ENCODE data around the gene EML6. TPM values are rescaled to one million over a fixed set of nuclear protein-coding genes. Genes with fewer than 3 reads are reported as not detected.
A peak's percentile ranks its signal among the peaks of the same experiment; 100 is the strongest.

Gene EML6
- polyA plus RNA-seq, 4 donors = 0.54 to 6.3 (median 1.1) TPM

DNA sequence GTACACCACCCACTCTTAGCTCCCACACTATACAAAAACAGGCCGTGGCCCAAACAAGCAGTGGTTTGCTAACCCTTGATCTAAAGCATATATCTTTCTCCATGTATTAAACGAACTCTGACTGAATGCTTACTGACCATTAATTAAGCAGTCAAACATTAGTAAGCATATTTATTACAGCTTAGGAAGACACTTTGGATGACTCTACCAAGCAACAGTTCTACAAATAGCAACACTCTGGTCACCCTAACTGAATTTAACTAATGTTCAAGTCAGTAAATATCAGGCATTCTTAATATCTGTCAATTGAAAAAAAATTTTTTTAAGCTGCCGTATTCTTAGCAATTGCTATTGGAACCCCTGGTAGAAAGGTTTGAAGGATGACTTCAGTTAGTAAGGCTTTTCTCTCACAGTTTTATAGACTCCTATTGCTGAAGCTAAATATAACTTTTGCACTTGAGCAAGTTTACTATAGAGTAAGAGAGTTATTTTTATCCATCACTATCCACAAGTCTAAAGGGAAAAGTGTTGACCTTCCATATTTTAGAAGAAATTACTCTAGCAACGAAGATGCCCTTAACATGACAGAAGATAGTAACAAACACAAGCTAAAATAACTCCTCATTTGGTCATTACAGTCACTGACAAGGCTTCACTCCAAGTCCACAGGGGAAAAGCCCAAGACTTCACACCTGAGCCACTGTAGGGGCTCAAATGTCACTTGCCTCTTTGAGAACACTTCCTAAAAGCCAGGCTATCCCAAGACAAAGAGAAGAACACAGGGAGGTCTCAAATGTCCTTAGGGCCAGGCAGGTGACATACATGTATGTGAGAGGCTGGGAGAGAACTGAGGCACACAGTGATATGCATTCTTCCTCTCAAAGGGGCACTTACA is 252.4 kb downstream of the EML6 start:
- no peak for DNase-seq
- Histone ChIP-seq H3K36me3 (ENCODE audit: control insufficient read depth in 3 of 3, insufficient read depth in 2 of 3, low read depth in 1 of 3, low read length in 3 of 3) (peaks cover 0 to 17% (median 3%) of the 10 kb centered on the region in 3 donors), H3K9me3 (ENCODE audit: control insufficient read depth in 2 of 2, insufficient read depth in 1 of 2, low read depth in 1 of 2, low read length in 1 of 2) (no peaks in the 10 kb centered on the region), H3K27me3 (ENCODE audit: control insufficient read depth in 3 of 3, insufficient read depth in 3 of 3, low read length in 3 of 3) (no peaks in the 10 kb centered on the region), H3K27ac (ENCODE audit: low read depth in 1 of 3, low read length in 2 of 3) (no peak overlapping the region), H3K4me1 (ENCODE audit: control insufficient read depth in 3 of 3, insufficient read depth in 2 of 3, low read depth in 1 of 3, low read length in 2 of 3) (peaks cover 3 to 13% (median 11%) of the 10 kb centered on the region in 3 donors), H3K4me3 (ENCODE audit: low read depth in 1 of 3, low read length in 3 of 3) (no peak overlapping the region)
- WGBS, 3 donors = 75 to 91% (median 84%) methylated on average over 4 of the region's 4 CpGs
- no peak for FAIRE-seq

DNA sequence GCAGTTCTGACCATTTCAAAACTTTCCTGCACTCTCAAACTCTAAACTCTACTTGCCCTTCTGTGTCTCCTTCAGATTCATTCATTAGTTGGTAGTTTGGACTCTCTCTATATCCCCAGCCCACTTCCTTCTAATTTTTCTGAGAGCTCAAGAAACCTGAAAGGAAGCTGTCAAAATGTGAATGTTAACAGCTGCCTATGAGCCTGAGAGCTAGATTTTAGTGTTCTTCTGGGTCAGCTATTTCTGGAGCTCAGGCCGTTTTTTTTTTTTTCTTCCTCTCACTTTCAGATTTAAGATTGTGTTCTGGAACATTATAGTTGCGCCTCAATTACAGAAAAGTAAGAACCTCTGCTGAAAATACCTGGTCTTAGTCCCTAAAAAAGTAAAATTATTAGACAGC is 253.7 kb downstream of the EML6 start:
- Histone ChIP-seq H3K4me3 (ENCODE audit: low read depth in 1 of 3, low read length in 3 of 3) (no peak overlapping the region), H3K27me3 (ENCODE audit: control insufficient read depth in 3 of 3, insufficient read depth in 3 of 3, low read length in 3 of 3) (no peaks in the 10 kb centered on the region), H3K27ac (ENCODE audit: low read depth in 1 of 3, low read length in 2 of 3) (peak overlapping the region in 2 of 3 donors; percentile 3 to 20), H3K4me1 (ENCODE audit: control insufficient read depth in 3 of 3, insufficient read depth in 2 of 3, low read depth in 1 of 3, low read length in 2 of 3) (peaks cover 3 to 13% (median 11%) of the 10 kb centered on the region in 3 donors), H3K36me3 (ENCODE audit: control insufficient read depth in 3 of 3, insufficient read depth in 2 of 3, low read depth in 1 of 3, low read length in 3 of 3) (peaks cover 0 to 19% (median 3%) of the 10 kb centered on the region in 3 donors), H3K9me3 (ENCODE audit: control insufficient read depth in 2 of 2, insufficient read depth in 1 of 2, low read depth in 1 of 2, low read length in 1 of 2) (no peaks in the 10 kb centered on the region)
- peak; percentile 27 to 29 for DNase-seq
- no peak for FAIRE-seq
- 42 to 56% (median 46%) methylated on average over 2 of the region's 2 CpGs for WGBS, 3 donors

DNA sequence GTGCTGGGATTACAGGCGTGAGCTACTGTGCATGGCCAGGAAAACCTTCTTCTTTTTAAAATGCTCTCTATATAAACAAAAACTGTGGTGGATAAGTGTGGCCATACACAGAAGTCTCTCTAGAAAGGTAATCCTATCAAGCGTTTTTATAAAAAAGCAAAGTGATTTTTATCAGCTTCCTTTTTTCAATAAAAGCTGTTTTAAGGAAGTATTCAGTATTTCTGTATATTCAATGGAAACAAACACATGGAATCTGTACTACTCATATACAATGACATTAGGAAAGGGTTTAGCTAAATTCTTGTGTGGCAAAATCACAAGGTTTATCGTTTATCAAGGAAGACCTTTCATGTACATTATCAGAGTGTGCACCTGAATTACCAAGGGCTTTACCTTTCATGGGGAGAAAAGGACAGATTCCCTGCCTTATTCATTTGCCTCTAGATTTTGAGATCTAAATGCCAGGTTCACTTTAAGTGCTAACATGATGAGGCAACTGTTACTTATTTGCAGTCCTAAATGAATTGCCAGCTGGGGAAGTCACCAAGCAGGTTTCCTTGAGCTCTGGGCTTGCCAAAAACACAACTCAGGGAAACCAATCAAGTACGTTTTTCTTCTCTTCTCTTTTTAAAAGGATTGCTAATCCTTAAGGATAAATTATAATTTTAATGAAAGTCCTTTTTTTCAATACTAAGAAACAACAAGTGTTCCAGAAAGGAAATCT is 256.0 kb downstream of the EML6 start:
- Histone ChIP-seq H3K9me3 (ENCODE audit: control insufficient read depth in 2 of 2, insufficient read depth in 1 of 2, low read depth in 1 of 2, low read length in 1 of 2) (no peaks in the 10 kb centered on the region), H3K36me3 (ENCODE audit: control insufficient read depth in 3 of 3, insufficient read depth in 2 of 3, low read depth in 1 of 3, low read length in 3 of 3) (peaks cover 0 to 15% (median 5%) of the 10 kb centered on the region in 3 donors), H3K27ac (ENCODE audit: low read depth in 1 of 3, low read length in 2 of 3) (no peak overlapping the region), H3K4me1 (ENCODE audit: control insufficient read depth in 3 of 3, insufficient read depth in 2 of 3, low read depth in 1 of 3, low read length in 2 of 3) (peaks cover 3 to 13% (median 11%) of the 10 kb centered on the region in 3 donors), H3K27me3 (ENCODE audit: control insufficient read depth in 3 of 3, insufficient read depth in 3 of 3, low read length in 3 of 3) (no peaks in the 10 kb centered on the region), H3K4me3 (ENCODE audit: low read depth in 1 of 3, low read length in 3 of 3) (no peak overlapping the region)
- WGBS, 3 donors = 57 to 62% (median 57%) methylated on average over 4 of the region's 4 CpGs
- DNase-seq (peak; percentile 33), FAIRE-seq (no peak)

DNA sequence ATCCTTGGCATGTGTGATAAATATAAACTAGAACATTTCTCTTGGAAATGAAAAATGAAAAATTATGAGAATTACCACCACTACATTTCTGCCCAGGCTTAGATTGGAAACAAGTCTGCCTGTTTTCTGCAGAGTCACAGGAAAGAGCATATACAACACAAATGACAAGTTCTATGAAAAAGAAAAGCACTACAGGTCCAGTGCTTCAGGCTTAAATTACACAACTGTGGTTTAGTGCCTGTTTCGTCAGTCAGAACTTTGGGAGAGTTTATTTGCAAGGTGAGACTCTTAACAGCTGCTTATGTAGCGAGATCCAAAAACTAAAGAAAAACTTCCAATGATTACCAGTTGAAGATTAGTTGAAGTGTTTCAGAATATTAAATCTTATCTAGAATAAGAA is 257.9 kb downstream of the EML6 start:
- 87 to 92% (median 88%) methylated on average over 2 of the region's 2 CpGs for WGBS, 3 donors
- H3K27me3 ChIP-seq (ENCODE audit: control insufficient read depth in 3 of 3, insufficient read depth in 3 of 3, low read length in 3 of 3) = no peaks in the 10 kb centered on the region
- H3K4me3 ChIP-seq (ENCODE audit: low read depth in 1 of 3, low read length in 3 of 3) = no peak overlapping the region
- H3K9me3 ChIP-seq (ENCODE audit: control insufficient read depth in 2 of 2, insufficient read depth in 1 of 2, low read depth in 1 of 2, low read length in 1 of 2) = no peaks in the 10 kb centered on the region
- H3K36me3 ChIP-seq (ENCODE audit: control insufficient read depth in 3 of 3, insufficient read depth in 2 of 3, low read depth in 1 of 3, low read length in 3 of 3) = peaks cover 0 to 18% (median 7%) of the 10 kb centered on the region in 3 donors
- DNase-seq (no peak), FAIRE-seq (no peak)
- H3K27ac ChIP-seq (ENCODE audit: low read depth in 1 of 3, low read length in 2 of 3) = no peak overlapping the region
- H3K4me1 ChIP-seq (ENCODE audit: control insufficient read depth in 3 of 3, insufficient read depth in 2 of 3, low read depth in 1 of 3, low read length in 2 of 3) = peaks cover 0 to 8% (median 7%) of the 10 kb centered on the region in 3 donors

DNA sequence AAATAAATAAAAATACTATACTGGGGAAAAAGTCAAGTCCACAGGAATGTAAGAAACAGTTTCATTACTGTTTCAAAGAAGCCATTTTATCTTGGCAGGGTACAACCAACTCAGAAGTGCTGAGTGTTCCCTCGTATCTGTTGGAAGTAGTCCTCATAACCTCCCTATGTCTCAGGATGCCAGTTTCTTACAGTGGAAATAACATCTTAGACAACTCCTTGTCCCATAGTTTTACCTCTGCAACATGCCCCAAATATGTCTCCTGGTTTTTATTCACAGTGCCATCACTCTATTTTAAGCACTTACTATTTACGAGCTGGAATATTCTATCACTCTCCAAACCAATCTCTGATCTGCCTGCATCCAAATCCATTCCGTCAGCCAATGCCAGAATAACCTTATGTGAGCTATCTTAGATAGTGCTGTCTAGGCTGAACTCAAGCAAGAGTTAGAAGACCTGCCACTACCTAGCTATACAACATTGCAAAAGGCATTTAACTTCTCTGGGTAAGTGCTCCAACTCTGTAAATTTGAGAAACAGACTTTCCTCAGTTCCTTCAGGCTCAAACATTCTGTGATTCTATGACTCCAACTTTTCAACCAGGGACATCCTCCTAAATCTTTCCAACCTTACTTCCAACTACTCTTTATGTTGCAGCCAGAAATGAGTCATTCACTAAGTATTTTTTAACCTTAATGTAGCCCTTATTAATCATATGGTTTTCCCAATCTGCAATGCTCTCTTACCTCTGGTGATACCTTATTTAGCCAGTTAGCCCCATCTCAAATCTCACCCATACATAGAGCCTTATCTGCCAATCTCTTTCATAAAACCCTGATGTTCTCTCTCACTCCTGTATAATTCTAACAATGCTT is 260.1 kb downstream of the EML6 start:
- H3K27ac ChIP-seq (ENCODE audit: low read depth in 1 of 3, low read length in 2 of 3) = no peak overlapping the region
- no peaks in the 10 kb centered on the region for H3K27me3 ChIP-seq (ENCODE audit: control insufficient read depth in 3 of 3, insufficient read depth in 3 of 3, low read length in 3 of 3)
- no peak for FAIRE-seq
- H3K4me3 ChIP-seq (ENCODE audit: low read depth in 1 of 3, low read length in 3 of 3) = no peak overlapping the region
- WGBS, 3 donors = 50 to 62% (median 59%) methylated on average over 3 of the region's 3 CpGs
- no peaks in the 10 kb centered on the region for H3K4me1 ChIP-seq (ENCODE audit: control insufficient read depth in 3 of 3, insufficient read depth in 2 of 3, low read depth in 1 of 3, low read length in 2 of 3)
- no peak for DNase-seq
- H3K9me3 ChIP-seq (ENCODE audit: control insufficient read depth in 2 of 2, insufficient read depth in 1 of 2, low read depth in 1 of 2, low read length in 1 of 2) = no peaks in the 10 kb centered on the region
- peaks cover 0 to 13% (median 7%) of the 10 kb centered on the region in 3 donors for H3K36me3 ChIP-seq (ENCODE audit: control insufficient read depth in 3 of 3, insufficient read depth in 2 of 3, low read depth in 1 of 3, low read length in 3 of 3)

DNA sequence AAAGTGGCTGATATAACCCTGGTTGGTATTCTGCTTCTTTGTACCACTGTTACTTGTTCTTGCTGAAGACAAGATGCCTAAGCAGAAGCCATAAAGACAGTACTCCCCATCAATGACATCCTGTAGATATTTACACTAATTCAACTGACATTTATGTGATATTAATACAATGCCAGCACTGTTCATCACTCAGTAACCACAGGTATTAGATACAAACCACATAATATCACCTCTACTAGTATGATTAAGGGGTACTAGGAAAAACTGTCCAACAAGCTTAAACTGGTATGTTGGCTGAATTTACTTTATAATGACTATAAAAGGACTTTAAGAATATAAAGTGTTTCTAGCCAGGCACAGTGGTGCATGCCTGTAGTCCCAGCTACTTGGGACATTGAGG is 261.0 kb downstream of the EML6 start:
- H3K4me1 ChIP-seq (ENCODE audit: control insufficient read depth in 3 of 3, insufficient read depth in 2 of 3, low read depth in 1 of 3, low read length in 2 of 3) = peaks cover 0 to 2% (median 0%) of the 10 kb centered on the region in 3 donors
- DNase-seq = no peak
- H3K36me3 ChIP-seq (ENCODE audit: control insufficient read depth in 3 of 3, insufficient read depth in 2 of 3, low read depth in 1 of 3, low read length in 3 of 3) = peaks cover 0 to 10% (median 7%) of the 10 kb centered on the region in 3 donors
- H3K4me3 ChIP-seq (ENCODE audit: low read depth in 1 of 3, low read length in 3 of 3) = no peak overlapping the region
- no peaks in the 10 kb centered on the region for H3K9me3 ChIP-seq (ENCODE audit: control insufficient read depth in 2 of 2, insufficient read depth in 1 of 2, low read depth in 1 of 2, low read length in 1 of 2)
- H3K27ac ChIP-seq (ENCODE audit: low read depth in 1 of 3, low read length in 2 of 3) = no peak overlapping the region
- no peaks in the 10 kb centered on the region for H3K27me3 ChIP-seq (ENCODE audit: control insufficient read depth in 3 of 3, insufficient read depth in 3 of 3, low read length in 3 of 3)
- no peak for FAIRE-seq

DNA sequence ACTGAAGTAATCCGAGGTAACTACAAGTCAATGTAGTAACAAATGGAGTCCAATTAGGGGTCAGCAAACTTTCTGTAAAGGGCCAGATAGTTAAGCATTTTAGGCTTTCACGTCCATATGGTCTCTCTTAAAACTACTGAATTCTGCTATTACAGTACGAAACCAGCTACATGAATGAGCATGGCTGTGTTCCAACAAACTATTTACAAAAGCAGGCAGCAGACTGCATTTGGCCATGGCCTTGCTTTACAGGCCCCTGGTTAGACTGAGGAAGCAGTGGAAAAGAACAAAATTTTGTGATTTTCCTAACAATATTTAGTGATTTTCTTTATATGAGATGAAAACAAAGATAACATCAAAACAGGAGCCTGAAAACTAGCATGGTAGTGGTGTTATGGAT is 262.8 kb downstream of the EML6 start:
- no peak for DNase-seq
- FAIRE-seq = no peak
- no peaks in the 10 kb centered on the region for H3K9me3 ChIP-seq (ENCODE audit: control insufficient read depth in 2 of 2, insufficient read depth in 1 of 2, low read depth in 1 of 2, low read length in 1 of 2)
- no peaks in the 10 kb centered on the region for H3K27me3 ChIP-seq (ENCODE audit: control insufficient read depth in 3 of 3, insufficient read depth in 3 of 3, low read length in 3 of 3)
- H3K27ac ChIP-seq (ENCODE audit: low read depth in 1 of 3, low read length in 2 of 3) = no peak overlapping the region
- peaks cover 0 to 10% (median 6%) of the 10 kb centered on the region in 3 donors for H3K36me3 ChIP-seq (ENCODE audit: control insufficient read depth in 3 of 3, insufficient read depth in 2 of 3, low read depth in 1 of 3, low read length in 3 of 3)
- WGBS, 3 donors = 67 to 90% (median 85%) methylated on average over 3 of the region's 3 CpGs
- H3K4me3 ChIP-seq (ENCODE audit: low read depth in 1 of 3, low read length in 3 of 3) = no peak overlapping the region
- H3K4me1 ChIP-seq (ENCODE audit: control insufficient read depth in 3 of 3, insufficient read depth in 2 of 3, low read depth in 1 of 3, low read length in 2 of 3) = peaks cover 0 to 2% (median 2%) of the 10 kb centered on the region in 3 donors

DNA sequence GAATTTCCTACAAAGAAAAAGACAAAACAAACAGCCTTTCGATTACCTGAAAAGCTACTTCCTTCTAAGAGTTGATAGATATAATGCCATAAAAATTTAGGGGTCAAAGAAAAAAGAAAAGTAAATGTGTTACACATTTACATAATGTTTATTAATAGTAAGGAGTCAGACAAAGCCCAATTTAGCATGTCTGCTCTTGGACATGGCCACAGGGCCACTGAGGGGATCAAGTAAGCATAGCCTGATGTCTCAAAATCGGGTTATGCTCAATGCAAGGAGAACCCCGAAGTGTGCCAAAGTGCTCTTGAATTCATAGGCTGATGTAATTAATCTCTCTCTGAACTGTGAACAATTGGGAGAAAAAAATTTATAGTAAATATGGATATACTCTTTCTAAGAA is 265.1 kb downstream of the EML6 start:
- H3K4me3 ChIP-seq (ENCODE audit: low read depth in 1 of 3, low read length in 3 of 3) = no peak overlapping the region
- H3K4me1 ChIP-seq (ENCODE audit: control insufficient read depth in 3 of 3, insufficient read depth in 2 of 3, low read depth in 1 of 3, low read length in 2 of 3) = peaks cover 0 to 4% (median 2%) of the 10 kb centered on the region in 3 donors
- WGBS, 3 donors = 63 to 67% (median 65%) methylated on average over 3 of the region's 3 CpGs
- no peaks in the 10 kb centered on the region for H3K9me3 ChIP-seq (ENCODE audit: control insufficient read depth in 2 of 2, insufficient read depth in 1 of 2, low read depth in 1 of 2, low read length in 1 of 2)
- no peaks in the 10 kb centered on the region for H3K27me3 ChIP-seq (ENCODE audit: control insufficient read depth in 3 of 3, insufficient read depth in 3 of 3, low read length in 3 of 3)
- FAIRE-seq (no peak), DNase-seq (no peak)
- no peak overlapping the region for H3K27ac ChIP-seq (ENCODE audit: low read depth in 1 of 3, low read length in 2 of 3)
- peaks cover 0 to 6% (median 2%) of the 10 kb centered on the region in 3 donors for H3K36me3 ChIP-seq (ENCODE audit: control insufficient read depth in 3 of 3, insufficient read depth in 2 of 3, low read depth in 1 of 3, low read length in 3 of 3)

Data from small intestine (tissue), 7 donors.